Fibroblast of lung (primary cell): ENCODE results near the gene SLC22A6. TPM values are rescaled to one million over a fixed set of nuclear protein-coding genes. Genes with fewer than 3 reads are reported as not detected.

Source experiments
- DNase-seq, 2 donors: peaks; one replicate each; pipeline versions ENCODE4 v3.0.0 to v3.0.0-alpha.2; 2010; ENCODE audit warnings: low read depth in 2 of 2
- H2AFZ ChIP-seq: 2 replicates; pipeline ENCODE4 v1.5.1; 2012; ENCODE audit warnings: low read length, control low read depth, inconsistent platforms
- H3K27ac ChIP-seq: 2 replicates; pipeline ENCODE4 v1.5.1; 2011; ENCODE audit warnings: low read length, control low read depth; ENCODE audit not compliant: insufficient read depth
- H3K27me3 ChIP-seq: 2 replicates; pipeline ENCODE4 v1.5.1; 2011; ENCODE audit warnings: mild to moderate bottlenecking, low read length; ENCODE audit not compliant: control insufficient read depth, insufficient read depth
- H3K36me3 ChIP-seq: 2 replicates; pipeline ENCODE4 v1.5.1; 2011; ENCODE audit warnings: low read length; ENCODE audit not compliant: control insufficient read depth, insufficient read depth
- H3K4me1 ChIP-seq: 2 replicates; pipeline ENCODE4 v1.5.1; 2011; ENCODE audit warnings: low read length; ENCODE audit not compliant: control insufficient read depth, insufficient read depth; ENCODE audit errors: extremely low read depth
- H3K4me2 ChIP-seq: 2 replicates; pipeline ENCODE4 v1.5.1; 2011; ENCODE audit warnings: low read length, control low read depth; ENCODE audit not compliant: insufficient read depth; ENCODE audit errors: extremely low read depth
- H3K4me3 ChIP-seq, 4 experiments: fragments of 200-600 bp in 1 of 4; sonication (generic) in 1 of 4; replicated peaks in 1 of 4; 2 replicates each; pipeline ENCODE4 v1.5.1; 2011 to 2016; ENCODE audit warnings: low read length in 4 of 4, low read depth in 3 of 4, mild to moderate bottlenecking in 3 of 4, control low read depth in 2 of 4, inconsistent platforms in 1 of 4, mixed read lengths in 1 of 4; ENCODE audit not compliant: insufficient read depth in 1 of 4; ENCODE audit errors: control extremely low read depth in 1 of 4
- H3K79me2 ChIP-seq: 2 replicates; pipeline ENCODE4 v1.5.1; 2012; ENCODE audit warnings: mild to moderate bottlenecking, low read length, inconsistent platforms; ENCODE audit not compliant: control insufficient read depth, insufficient read depth
- H3K9ac ChIP-seq: 2 replicates; pipeline ENCODE4 v1.5.1; 2011; ENCODE audit warnings: mild to moderate bottlenecking, low read length, control low read depth; ENCODE audit not compliant: insufficient read depth
- H3K9me3 ChIP-seq: 2 replicates; pipeline ENCODE4 v1.5.1; 2012; ENCODE audit warnings: low read depth, low read length; ENCODE audit not compliant: control insufficient read depth, insufficient read depth
- H4K20me1 ChIP-seq: 2 replicates; pipeline ENCODE4 v1.5.1; 2011; ENCODE audit warnings: low read length; ENCODE audit not compliant: control insufficient read depth, insufficient read depth; ENCODE audit errors: extremely low read depth
- CTCF ChIP-seq, 2 donors: IDR thresholded peaks in 1 of 2; conservative IDR thresholded peaks in 1 of 2; 1 replicate in 1 of 2; 2 replicates in 1 of 2; pipeline ENCODE4 v1.5.1; 2011 to 2012; ENCODE audit warnings: low read length in 2 of 2, control low read depth in 1 of 2, inconsistent platforms in 1 of 2, low read depth in 1 of 2, mild to moderate bottlenecking in 1 of 2
- EZH2 ChIP-seq: IDR thresholded peaks from 2 replicates; pipeline ENCODE4 v1.5.1; 2012; ENCODE audit warnings: low read length, control low read depth, mild to moderate bottlenecking; ENCODE audit errors: missing control alignments
- polyA plus RNA-seq, 2 donors: library from polyadenylated mRNA; depleted of rRNA in 1 of 2; stranded (reverse) in 1 of 2; unstranded in 1 of 2; fragments of >200 nt; gene quantifications; 2 replicates each; pipeline ENCODE4 v1.2.1, GENCODE V29; 2011 to 2012; ENCODE audit warnings: missing spikeins in 1 of 2
- total RNA-seq: library from RNA; depleted of rRNA; stranded (reverse); fragments of >200 nt; gene quantifications from 2 replicates; pipeline ENCODE4 v1.2.1, GENCODE V29; 2014

The SLC22A6 gene
- total and polyA plus RNA-seq, 2 donors (not counting 1 experiment from before 2014, with no cell fraction given) = not detected

GRCh38 chr11:63001456-63001855 lies 16.7 kb upstream of the SLC22A6 start:
- no peaks in the 10 kb centered on the region for H3K27me3 ChIP-seq
- no peaks in the 10 kb centered on the region for H3K36me3 ChIP-seq
- no peaks in the 10 kb centered on the region for H3K4me1 ChIP-seq
- DNase-seq = no peak
- H2AFZ ChIP-seq = no peak overlapping the region
- no peaks in the 10 kb centered on the region for H3K9me3 ChIP-seq
- no peak overlapping the region for H3K9ac ChIP-seq
- no peak overlapping the region for H3K4me2 ChIP-seq
- no peak for TF ChIP-seq CTCF (conservative IDR thresholded peaks at IDR 0.05 in 1 of 2, IDR thresholded peaks at IDR 0.05 in 1 of 2; ENCODE audit: low read depth in 1 of 2, low read length in 2 of 2)
- TF ChIP-seq EZH2 = no peak
- no peak overlapping the region for H3K27ac ChIP-seq
- H4K20me1 ChIP-seq = no peaks in the 10 kb centered on the region
- H3K4me3 ChIP-seq = no peak overlapping the region
- H3K79me2 ChIP-seq = no peaks in the 10 kb centered on the region

GRCh38 chr11:62999649-63000048 lies 14.9 kb upstream of the SLC22A6 start:
- DNase-seq = no peak
- Histone ChIP-seq H3K4me2 (no peak overlapping the region), H2AFZ (no peak overlapping the region), H3K9me3 (no peaks in the 10 kb centered on the region), H4K20me1 (no peaks in the 10 kb centered on the region), H3K4me1 (no peaks in the 10 kb centered on the region), H3K27me3 (no peaks in the 10 kb centered on the region), H3K79me2 (no peaks in the 10 kb centered on the region), H3K36me3 (no peaks in the 10 kb centered on the region), H3K27ac (no peak overlapping the region), H3K4me3 (no peak overlapping the region), H3K9ac (no peak overlapping the region)
- no peak for TF ChIP-seq EZH2
- no peak for TF ChIP-seq CTCF (conservative IDR thresholded peaks at IDR 0.05 in 1 of 2, IDR thresholded peaks at IDR 0.05 in 1 of 2; ENCODE audit: low read depth in 1 of 2, low read length in 2 of 2)

- TF ChIP-seq EZH2 (no peak), CTCF (conservative IDR thresholded peaks at IDR 0.05 in 1 of 2, IDR thresholded peaks at IDR 0.05 in 1 of 2; ENCODE audit: low read depth in 1 of 2, low read length in 2 of 2) (no peak)
- H2AFZ ChIP-seq = no peak overlapping the region
- H3K27me3 ChIP-seq = no peaks in the 10 kb centered on the region
- no peaks in the 10 kb centered on the region for H3K4me1 ChIP-seq
- no peak overlapping the region for H3K4me3 ChIP-seq
- no peak overlapping the region for H3K9ac ChIP-seq
- H3K4me2 ChIP-seq = no peak overlapping the region
- H4K20me1 ChIP-seq = no peaks in the 10 kb centered on the region
- H3K79me2 ChIP-seq = no peaks in the 10 kb centered on the region
- H3K9me3 ChIP-seq = no peaks in the 10 kb centered on the region
- no peaks in the 10 kb centered on the region for H3K36me3 ChIP-seq
- no peak overlapping the region for H3K27ac ChIP-seq
- DNase-seq = no peak
Observed at GRCh38 chr11:62999156-62999555, 14.4 kb upstream of the SLC22A6 start.
